Inferior parietal cortex (tissue), 1 donor: ENCODE results near the gene ARHGEF37.

Experiments used
- DNase-seq: peaks from one replicate; pipeline ENCODE4 v3.0.0-alpha.2; 2016; ENCODE audit errors: extremely low spot score

Gene ARHGEF37

GRCh38 chr5:149675610-149676201, 94.4 kb downstream of the ARHGEF37 start:
- DNase-seq = no peak

GRCh38 chr5:149677731-149678130, 96.4 kb downstream of the ARHGEF37 start:
- DNase-seq = no peak

GRCh38 chr5:149679876-149680809, 98.8 kb downstream of the ARHGEF37 start:
- no peak for DNase-seq

- DNase-seq = peak; percentile 16
Observed at GRCh38 chr5:149680810-149681221, 99.5 kb downstream of the ARHGEF37 start.

GRCh38 chr5:149681252-149681651, 100.0 kb downstream of the ARHGEF37 start:
- DNase-seq = no peak

- no peak for DNase-seq
Observed at GRCh38 chr5:149681922-149682321, 100.6 kb downstream of the ARHGEF37 start.

- no peak for DNase-seq
Observed at GRCh38 chr5:149682532-149683075, 101.3 kb downstream of the ARHGEF37 start.

GRCh38 chr5:149683964-149684363, 102.7 kb downstream of the ARHGEF37 start:
- DNase-seq = no peak

GRCh38 chr5:149684371-149684770, 103.1 kb downstream of the ARHGEF37 start:
- DNase-seq = no peak
